Smooth muscle cell of the brain vasculature (primary cell): ENCODE measurements around the gene PALLD.
"Not testable (repeated sequence)": the region's sequence is repeated elsewhere in the genome, so short reads cannot be mapped to it uniquely, and the experiment has no call there.

Experiments
- DNase-seq: peaks from one replicate; pipeline ENCODE4 v3.0.0-alpha.2; 2012; ENCODE audit warnings: low read depth, low spot score

The PALLD gene

DNA sequence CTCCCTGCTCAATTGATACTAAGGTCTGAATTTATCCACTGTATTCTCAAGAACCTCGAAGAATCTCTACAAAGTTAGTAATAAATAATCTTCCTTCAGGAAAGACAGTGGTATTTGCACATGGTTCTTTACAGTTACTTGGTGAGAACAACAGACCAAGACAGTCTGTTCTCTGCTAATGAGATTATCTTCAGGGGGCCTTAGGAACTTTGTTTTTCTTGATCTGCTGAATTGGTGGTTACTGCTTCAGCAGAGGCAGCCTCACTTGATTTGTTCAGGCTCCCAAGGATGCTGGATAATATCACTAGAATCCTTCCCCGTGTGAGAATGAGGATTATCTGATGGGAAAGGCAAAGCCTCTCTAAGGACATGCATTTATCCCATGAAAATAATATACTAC is 448.4 kb downstream of the PALLD start:
- no peak for DNase-seq

GRCh38 chr4:168952821-168953246 is 456.0 kb downstream of the PALLD start:
- DNase-seq: not testable (repeated sequence)

GRCh38 chr4:168955674-168956073 is 458.8 kb downstream of the PALLD start:
- DNase-seq: no peak

DNA sequence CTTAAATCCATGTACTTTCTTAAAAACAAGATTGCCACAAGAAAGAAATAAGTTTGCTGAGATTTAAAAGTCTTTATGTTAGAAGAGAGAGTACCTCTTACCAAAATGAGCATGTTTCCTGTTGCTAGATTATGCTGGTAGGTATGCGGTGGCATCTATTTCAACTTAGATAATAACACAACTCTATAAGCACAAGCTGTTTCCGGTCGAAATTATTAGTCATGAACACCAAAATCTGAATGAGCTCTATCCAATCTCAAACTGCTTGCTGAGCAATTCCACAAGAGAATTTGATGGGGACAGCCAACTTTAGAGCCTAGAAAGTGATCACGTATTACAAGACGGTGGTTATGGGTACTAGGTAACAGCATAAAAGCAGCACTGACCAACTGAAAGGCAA is 463.9 kb downstream of the PALLD start:
- DNase-seq: no peak

DNA sequence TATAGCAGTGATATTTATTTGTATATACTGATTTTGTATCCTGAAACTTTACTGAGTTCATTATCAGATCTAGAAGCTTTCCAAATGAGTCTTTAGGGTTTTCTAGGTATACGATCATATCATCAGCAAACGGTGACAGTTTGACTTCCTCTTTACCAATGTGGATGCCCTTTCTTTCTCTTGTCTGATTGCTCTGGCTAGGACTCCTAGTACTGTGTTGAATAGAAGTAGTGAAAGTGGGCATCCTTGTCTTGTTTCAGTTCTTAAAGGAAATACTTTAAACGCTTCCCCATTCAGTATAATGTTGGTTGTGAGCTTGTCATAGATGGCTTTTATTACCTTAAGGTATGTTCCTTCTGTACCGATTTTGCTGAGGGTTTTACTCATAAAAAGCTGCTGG is 475.7 kb downstream of the PALLD start:
- no peak for DNase-seq
